Prostate gland (tissue), 2 donors: ENCODE measurements around the gene FAM209B. TPM values are rescaled to one million over a fixed set of nuclear protein-coding genes. Genes with fewer than 3 reads are reported as not detected.

Experiments used
- DNase-seq: peaks from one replicate; pipeline ENCODE4 v3.0.0-alpha.2; 2019; ENCODE audit warnings: low spot score
- H3K27ac ChIP-seq, 2 donors: fragments of 200-600 bp; sonication (generic); 2 replicates each; pipeline ENCODE4 v1.5.1; 2017 to 2019
- H3K27me3 ChIP-seq: fragments of 200-600 bp; sonication (generic); replicated peaks from 2 replicates; pipeline ENCODE4 v1.5.1; 2019; ENCODE audit not compliant: insufficient read depth
- H3K36me3 ChIP-seq, 2 donors: fragments of 200-600 bp; sonication (generic); 1 replicate in 1 of 2; 2 replicates in 1 of 2; pipeline versions ENCODE4 v1.5.1 to v1.8.1; 2017 to 2019
- H3K4me1 ChIP-seq: fragments of 200-600 bp; sonication (generic); replicated peaks from 2 replicates; pipeline ENCODE4 v1.5.1; 2019
- H3K4me3 ChIP-seq, 2 donors: fragments of 200-600 bp; sonication (generic); 2 replicates each; pipeline ENCODE4 v1.5.1; 2017 to 2019
- H3K9me3 ChIP-seq: fragments of 200-600 bp; sonication (generic); 2 replicates; pipeline ENCODE4 v1.5.1; 2017
- POLR2A ChIP-seq: fragments of 450-650 bp; IDR thresholded peaks from one replicate; pipeline ENCODE4 v1.6.1; 2016; ENCODE audit warnings: antibody characterized with exemption, mild to moderate bottlenecking
- POLR2AphosphoS5 ChIP-seq: sonication (generic); formaldehyde crosslinking; IDR thresholded peaks from one replicate; pipeline ENCODE4 v1.6.1; 2017; ENCODE audit warnings: antibody characterized with exemption
- WGBS: methylation state at CpG from one replicate; pipeline ENCODE4 v1.1.5; 2018; 5-methylcytosine and 5-hydroxymethylcytosine counted together
- intact Hi-C: fragments of 100-400 bp; cut with DNase I; formaldehyde crosslinking; loops from one replicate; pipeline ENCODE4 v1.14.2; 2022
- total RNA-seq, 2 donors: library from RNA; depleted of rRNA; stranded (reverse); fragments of >200 nt; gene quantifications; one replicate each; pipeline ENCODE4 v1.1.0, GENCODE V29; 2016
- TF ChIP-seq, protein P1 (sequence below), 4 experiments: fragments of 200-600 bp in 2 of 4; fragments of 450-650 bp in 2 of 4; sonication (generic) in 2 of 4; IDR thresholded peaks; 1 replicate in 3 of 4; 2 replicates in 1 of 4; pipeline ENCODE4 v1.5.1; 2016 to 2019; ENCODE audit warnings: antibody characterized with exemption in 4 of 4, mild to moderate bottlenecking in 2 of 4, moderate library complexity in 2 of 4

FAM209B gene
- total RNA-seq, 2 donors from 2014 or later, result 7.6 TPM; not detected in 1

DNA sequence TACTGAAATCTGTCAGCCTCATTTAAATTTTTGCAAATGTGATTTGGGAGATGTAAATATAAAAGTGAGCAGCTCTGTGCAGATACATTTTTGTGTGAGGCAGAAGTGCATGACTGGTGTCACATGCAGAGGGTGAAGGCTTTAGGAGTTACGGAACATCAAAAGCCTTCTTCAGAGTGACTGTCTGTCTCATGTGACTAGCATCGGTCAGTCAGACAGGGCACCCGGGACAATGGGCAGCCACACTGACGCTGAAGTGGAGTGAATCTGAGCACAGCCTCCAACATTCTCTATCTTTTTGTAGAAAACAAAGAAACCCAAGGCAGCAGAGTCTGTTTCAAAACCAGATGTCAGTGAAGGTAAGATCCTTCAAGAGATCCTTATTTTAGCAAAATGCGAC, 16.4 kb upstream of the FAM209B start:
- no peak for DNase-seq
- no peak overlapping the region for H3K4me3 ChIP-seq
- no peaks in the 10 kb centered on the region for H3K27me3 ChIP-seq
- no peak for TF ChIP-seq POLR2A
- TF ChIP-seq POLR2AphosphoS5, result no peak
- TF ChIP-seq, protein P1, sequence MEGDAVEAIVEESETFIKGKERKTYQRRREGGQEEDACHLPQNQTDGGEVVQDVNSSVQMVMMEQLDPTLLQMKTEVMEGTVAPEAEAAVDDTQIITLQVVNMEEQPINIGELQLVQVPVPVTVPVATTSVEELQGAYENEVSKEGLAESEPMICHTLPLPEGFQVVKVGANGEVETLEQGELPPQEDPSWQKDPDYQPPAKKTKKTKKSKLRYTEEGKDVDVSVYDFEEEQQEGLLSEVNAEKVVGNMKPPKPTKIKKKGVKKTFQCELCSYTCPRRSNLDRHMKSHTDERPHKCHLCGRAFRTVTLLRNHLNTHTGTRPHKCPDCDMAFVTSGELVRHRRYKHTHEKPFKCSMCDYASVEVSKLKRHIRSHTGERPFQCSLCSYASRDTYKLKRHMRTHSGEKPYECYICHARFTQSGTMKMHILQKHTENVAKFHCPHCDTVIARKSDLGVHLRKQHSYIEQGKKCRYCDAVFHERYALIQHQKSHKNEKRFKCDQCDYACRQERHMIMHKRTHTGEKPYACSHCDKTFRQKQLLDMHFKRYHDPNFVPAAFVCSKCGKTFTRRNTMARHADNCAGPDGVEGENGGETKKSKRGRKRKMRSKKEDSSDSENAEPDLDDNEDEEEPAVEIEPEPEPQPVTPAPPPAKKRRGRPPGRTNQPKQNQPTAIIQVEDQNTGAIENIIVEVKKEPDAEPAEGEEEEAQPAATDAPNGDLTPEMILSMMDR (IDR thresholded peaks at IDR 0.05), result no peak
- H3K36me3 ChIP-seq, result peaks cover 3 to 13% of the 10 kb centered on the region in 2 donors
- no peak overlapping the region for H3K27ac ChIP-seq
- no peaks in the 10 kb centered on the region for H3K9me3 ChIP-seq
- no peaks in the 10 kb centered on the region for H3K4me1 ChIP-seq
- intact Hi-C loops, result no loop called here
- 95% methylated on average over 5 of the region's 5 CpGs for WGBS

DNA sequence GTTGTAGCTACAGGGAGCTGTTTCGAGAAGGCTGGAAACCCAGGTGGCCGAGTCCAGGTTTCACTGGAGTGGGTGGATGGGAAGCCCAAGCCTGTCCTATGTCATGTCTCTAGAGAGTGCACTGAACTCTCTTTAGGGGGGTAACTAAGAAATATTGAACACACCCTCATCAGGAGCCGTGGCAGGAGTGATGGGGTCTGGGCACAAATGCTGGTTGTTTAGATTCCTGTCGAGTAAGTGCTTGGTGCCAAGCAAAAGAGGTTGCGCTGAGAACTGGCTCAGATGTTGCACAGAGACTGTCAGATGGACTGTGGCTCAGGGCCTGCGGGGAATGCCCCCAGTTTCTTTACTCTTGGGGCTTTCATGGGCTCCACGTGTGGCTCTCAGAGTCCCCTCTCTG, 15.8 kb upstream of the FAM209B start:
- intact Hi-C loops, result no loop called here
- Histone ChIP-seq H3K27me3 (no peaks in the 10 kb centered on the region), H3K4me1 (no peaks in the 10 kb centered on the region), H3K9me3 (no peaks in the 10 kb centered on the region), H3K36me3 (peaks cover 3 to 13% of the 10 kb centered on the region in 2 donors), H3K27ac (no peak overlapping the region), H3K4me3 (no peak overlapping the region)
- 90% methylated on average over 7 of the region's 7 CpGs for WGBS
- TF ChIP-seq POLR2A (no peak), POLR2AphosphoS5 (no peak)
- TF ChIP-seq, protein P1 (IDR thresholded peaks at IDR 0.05), result no peak
- no peak for DNase-seq

DNA sequence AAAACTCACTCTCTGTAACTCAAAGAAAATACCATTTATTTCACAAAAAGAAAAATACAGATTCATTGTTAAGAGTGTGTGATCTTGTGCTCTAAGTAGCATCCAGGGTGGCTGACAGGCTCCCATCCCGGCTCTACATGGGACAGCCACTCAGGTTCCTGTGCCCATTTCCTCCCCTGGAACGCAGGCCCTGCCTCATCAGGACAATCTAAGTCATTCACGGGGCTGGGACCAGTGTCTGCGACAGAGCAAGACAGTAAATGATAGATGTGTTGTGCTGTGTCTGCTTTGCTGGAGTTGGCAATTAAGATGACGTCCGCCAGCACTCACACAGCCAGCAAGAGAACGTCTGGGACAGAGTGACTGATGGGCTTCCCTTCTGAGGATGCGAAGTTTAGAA, 15.4 kb upstream of the FAM209B start:
- Histone ChIP-seq H3K4me1 (no peaks in the 10 kb centered on the region), H3K36me3 (peaks cover 3 to 13% of the 10 kb centered on the region in 2 donors), H3K9me3 (no peaks in the 10 kb centered on the region), H3K27ac (no peak overlapping the region), H3K4me3 (no peak overlapping the region), H3K27me3 (no peaks in the 10 kb centered on the region)
- no peak for DNase-seq
- TF ChIP-seq POLR2A (no peak), POLR2AphosphoS5 (no peak)
- TF ChIP-seq, protein P1 (IDR thresholded peaks at IDR 0.05), result no peak
- intact Hi-C loops, result no loop called here
- 95% methylated on average over 8 of the region's 8 CpGs for WGBS

DNA sequence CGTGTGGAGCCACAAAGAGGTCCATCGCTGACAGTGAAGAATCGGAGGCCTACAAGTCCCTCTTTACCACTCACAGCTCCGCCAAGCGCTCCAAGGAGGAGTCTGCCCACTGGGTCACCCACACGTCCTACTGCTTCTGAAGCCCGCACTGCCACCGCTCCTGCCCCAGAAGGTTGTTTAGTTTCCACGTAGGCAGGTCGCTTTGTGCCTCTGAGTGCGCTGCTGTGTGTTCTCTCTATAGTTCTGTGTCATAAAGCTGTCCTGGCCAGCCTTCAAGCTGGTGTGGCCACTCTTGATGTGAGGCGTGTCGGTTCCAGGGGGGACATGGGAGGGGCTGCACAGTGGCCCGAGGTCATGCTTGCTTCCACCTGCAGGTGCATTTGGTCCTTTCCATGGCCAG, 14.9 kb upstream of the FAM209B start:
- no peak overlapping the region for H3K27ac ChIP-seq
- no peak for DNase-seq
- no peaks in the 10 kb centered on the region for H3K4me1 ChIP-seq
- H3K9me3 ChIP-seq, result no peaks in the 10 kb centered on the region
- 95% methylated on average over 14 of the region's 14 CpGs for WGBS
- no peak overlapping the region for H3K4me3 ChIP-seq
- H3K36me3 ChIP-seq, result peaks cover 3 to 13% of the 10 kb centered on the region in 2 donors
- no peaks in the 10 kb centered on the region for H3K27me3 ChIP-seq
- TF ChIP-seq POLR2AphosphoS5, result no peak
- TF ChIP-seq POLR2A, result no peak
- TF ChIP-seq, protein P1 (IDR thresholded peaks at IDR 0.05), result no peak
- intact Hi-C loops, result no loop called here

DNA sequence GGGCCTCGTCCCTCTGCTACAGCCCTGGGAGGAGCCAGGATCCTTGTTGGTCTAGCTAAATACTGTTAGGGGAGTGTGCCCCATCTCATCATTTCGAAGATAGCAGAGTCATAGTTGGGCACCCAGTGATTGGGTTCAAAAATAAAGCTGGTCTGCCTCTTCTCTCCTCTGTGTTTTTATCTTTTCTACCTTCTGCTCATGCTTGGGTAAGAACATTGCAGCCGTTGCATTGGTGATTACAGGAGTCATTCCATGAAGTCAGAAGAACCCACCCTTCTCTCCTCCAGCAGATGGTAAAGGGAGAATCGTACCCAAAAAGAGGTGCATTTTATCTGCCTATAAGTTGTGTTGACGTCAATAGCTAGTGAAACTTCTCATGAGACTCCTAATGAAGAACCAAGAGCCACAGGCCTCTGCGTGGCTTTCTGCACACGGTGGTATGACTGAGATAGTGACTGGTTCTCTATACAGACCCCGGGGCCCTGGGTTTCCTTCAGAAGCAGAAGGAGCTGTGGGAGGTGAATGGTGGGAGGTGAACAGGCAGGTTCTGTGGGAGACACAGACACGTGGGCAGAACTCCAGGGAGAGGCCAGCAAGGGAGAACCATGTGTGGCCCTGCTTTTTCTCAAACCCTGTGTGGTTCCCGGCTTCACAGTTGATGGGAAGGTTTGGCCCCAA, 14.2 kb upstream of the FAM209B start:
- WGBS, result 94% methylated on average over 10 of the region's 10 CpGs
- intact Hi-C loops, result no loop called here
- Histone ChIP-seq H3K4me3 (no peak overlapping the region), H3K36me3 (peaks cover 3 to 13% of the 10 kb centered on the region in 2 donors), H3K27ac (no peak overlapping the region), H3K9me3 (no peaks in the 10 kb centered on the region), H3K4me1 (no peaks in the 10 kb centered on the region), H3K27me3 (no peaks in the 10 kb centered on the region)
- TF ChIP-seq POLR2AphosphoS5, result no peak
- no peak for DNase-seq
